ENCODE data around the gene SYNE1. TPM values are rescaled to one million over a fixed set of nuclear protein-coding genes. Genes with fewer than 3 reads are reported as not detected.

Gene SYNE1
- total RNA-seq, 1 donor from 2014 or later, result 31.3 TPM

DNA sequence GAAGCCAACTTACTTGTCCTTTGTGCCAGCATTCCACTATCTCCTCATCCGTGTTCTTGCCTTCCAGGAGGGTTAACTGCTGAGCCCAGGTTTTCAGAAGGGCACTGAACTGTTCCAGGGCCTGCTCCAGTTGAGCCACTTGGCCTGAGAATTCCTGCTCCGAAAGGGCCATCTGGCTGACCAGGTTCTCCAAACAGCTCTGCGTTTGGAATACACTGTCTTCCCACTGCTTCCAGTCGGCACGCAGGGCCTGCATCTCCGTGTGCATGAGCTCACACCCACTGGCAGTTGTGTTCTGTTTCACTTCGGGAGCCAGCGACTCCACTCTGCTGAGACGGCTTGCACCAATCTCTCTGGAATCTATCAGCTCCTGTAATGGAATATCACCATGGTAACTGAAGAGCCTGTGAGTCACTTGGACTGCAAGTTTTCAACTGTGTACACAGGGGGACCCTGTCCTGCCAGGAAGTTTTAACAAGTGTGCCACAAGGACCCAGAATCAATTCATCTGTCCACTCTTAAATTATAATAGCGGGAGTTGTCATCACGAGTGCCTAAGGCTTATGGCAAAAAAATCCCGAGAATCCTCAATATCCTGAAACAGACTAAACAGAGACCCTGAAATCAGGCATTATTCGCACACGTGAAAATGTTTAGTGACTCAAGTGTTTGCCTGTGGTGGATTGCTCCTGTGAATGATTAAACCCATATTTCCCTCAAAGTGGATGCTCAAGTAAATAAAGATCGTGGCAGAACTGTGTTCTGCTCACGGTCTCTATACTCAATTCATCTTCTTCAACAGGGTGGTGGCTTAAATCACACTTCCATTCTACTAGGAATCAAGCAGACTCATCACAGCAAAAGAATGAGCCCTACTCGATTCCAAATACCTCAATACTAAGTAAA, 255.9 kb downstream of the SYNE1 start:
- DNase-seq (ENCODE audit: low spot score), result no peak
- peak; percentile 84 for ATAC-seq

DNA sequence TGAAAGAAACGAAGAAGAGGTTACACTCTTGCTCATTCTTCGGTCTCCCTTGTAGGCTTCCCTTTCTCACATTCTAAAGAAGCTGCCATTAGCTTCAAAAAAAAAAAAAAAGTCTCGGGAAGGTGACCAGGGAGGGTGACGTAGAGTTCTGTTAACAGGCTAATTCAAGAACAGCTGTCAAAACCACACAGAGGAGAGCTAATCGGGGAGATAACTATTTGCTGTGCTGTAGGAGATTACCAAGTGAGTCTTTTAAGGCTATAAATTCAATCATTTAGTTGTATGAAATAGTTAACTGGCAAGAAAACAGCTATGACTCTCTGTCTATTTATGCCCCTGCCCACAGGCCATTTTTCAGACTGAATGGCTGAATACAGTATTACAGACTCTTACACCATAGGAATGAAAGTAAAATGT, 256.8 kb downstream of the SYNE1 start:
- DNase-seq (ENCODE audit: low spot score) (no peak), ATAC-seq (peak; percentile 33)

DNA sequence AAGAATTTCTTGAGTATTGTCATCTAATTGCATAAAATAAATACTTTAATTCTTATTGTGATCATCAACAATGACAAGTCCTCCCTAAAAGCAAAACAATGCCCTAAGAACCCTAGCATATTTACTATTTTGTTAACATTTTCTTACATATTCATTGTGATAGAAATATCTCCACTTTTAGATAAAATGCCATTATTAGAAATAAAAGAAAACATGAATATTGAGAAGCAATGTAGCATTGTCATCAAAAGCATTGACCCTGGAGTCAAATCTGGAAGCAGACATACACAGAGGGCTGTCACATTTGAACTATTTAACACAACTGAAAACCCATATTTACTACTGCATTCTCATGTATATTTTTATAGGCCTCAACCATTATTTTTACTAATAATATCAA, 257.7 kb downstream of the SYNE1 start:
- ATAC-seq, result no peak
- DNase-seq (ENCODE audit: low spot score), result no peak

DNA sequence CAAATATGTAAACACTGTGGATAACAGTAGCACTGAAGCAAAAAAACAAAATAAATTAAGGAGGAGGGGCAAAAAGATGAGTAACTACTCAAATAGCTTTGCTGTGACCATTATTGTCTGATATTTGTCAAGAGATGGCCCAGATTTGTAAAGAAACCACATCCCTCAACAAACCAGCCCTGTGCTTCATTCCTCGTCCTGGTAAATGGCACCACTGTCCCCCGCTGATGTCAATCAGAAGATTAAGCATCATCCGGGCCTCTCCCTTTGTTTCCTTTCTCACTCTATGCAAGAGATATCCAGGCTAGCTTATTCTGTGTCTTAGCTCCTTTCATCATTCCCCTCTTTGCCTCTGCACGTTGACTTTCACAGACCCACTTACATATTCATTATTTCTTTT, 259.0 kb downstream of the SYNE1 start:
- no peak for ATAC-seq

DNA sequence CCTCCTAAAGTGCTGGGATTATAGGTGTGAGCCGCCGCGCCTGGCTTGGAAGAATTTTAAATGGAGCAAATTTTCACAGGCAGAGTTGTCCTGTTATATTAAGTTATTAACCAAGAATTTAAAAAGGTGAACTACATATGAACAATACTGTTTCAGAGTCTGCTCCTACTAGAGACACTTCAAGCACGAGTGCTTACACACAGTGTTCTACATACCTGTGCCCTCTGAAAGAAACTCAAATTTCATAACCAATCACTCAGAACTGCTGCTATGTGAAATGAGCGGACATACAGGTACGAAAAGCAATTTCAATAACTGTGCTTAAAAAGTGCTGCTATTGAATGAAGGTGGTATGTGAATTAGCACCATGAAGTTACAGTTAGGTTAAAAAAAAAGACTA, 262.0 kb downstream of the SYNE1 start:
- no peak for ATAC-seq
- DNase-seq (ENCODE audit: low spot score), result no peak

More for the DNA sequence above, 259.0 kb downstream of the SYNE1 start:
- DNase-seq (ENCODE audit: low spot score), result no peak

DNA sequence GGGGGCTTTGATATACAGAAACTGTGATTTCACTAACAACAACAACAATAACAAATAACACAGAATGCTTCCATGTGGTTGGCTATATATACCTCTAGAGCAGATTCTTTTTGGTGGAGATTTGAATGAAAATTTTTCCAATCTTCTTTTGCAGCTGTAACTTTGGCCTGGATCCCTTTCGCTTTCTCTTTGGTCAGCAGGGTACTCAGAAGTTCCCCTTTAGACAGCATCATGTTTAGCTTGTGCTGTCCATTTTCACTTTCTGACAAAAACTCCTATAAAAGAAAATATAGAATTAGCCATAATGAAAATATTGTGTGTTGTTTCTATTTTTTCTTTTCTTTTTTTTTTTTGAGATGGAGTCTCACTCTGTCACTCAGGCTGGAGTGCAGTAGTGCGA, 264.2 kb downstream of the SYNE1 start:
- DNase-seq (ENCODE audit: low spot score), result no peak

DNA sequence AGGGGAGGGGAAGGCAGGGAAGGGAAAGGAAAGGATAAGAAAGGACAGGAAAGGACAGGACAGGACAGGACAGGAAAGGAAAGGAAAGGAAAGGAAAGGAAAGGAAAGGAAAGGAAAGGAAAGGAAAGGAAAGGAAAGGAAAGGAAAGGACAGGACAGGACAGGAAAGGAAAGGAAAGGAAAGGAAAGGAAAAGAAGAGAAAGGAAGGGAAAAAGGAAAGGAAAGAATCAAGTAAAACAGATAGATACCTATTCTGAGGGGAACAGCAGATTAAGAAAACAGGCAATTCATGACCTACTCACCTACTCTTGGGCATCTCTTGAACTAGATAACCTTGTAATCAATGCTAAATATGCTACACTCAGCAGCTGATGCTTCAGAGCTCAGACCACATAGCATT, 265.4 kb downstream of the SYNE1 start:
- ATAC-seq (no peak), DNase-seq (ENCODE audit: low spot score) (no peak)

More for the DNA sequence above, 264.2 kb downstream of the SYNE1 start:
- ATAC-seq, result no peak

DNA sequence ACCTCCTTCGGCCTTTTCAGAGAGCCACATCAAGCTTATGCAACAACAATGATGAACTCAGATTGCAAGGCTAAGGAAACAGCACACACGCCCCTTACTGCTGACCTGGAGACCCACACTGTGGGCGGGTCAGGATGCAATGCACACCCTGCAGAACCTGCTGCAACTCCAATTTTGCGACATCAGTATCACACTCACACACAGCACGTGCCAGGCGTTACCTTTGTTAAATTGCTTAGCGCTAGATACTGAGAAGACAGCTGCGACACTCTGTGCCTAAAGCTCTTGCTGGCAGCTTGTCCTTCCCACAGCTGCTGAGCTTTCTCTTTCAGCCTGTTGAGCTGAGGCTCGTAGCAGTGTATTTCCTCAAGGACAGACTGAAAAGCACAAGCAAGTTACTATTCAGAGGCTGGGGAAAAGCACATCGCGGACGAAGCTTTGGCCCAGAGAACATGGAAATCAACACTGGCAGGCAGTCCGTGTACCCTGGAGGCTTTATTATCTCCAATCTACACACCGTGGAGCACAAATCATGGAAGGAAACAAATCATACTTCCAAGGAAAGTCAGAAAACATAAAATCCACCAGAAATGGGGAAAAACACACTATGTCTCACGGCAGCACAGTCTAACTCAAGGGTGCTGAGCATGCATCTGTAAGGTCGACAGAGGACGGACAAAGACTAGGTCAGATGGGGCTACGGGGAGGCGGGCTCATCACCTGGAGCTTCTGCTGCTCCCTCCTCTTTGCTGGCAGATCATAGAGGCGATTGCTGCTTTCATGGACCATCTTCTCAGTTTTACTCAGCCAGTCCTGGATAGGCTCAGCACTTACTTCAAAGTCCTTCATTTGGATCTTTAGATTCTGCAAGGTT, 268.2 kb downstream of the SYNE1 start:
- ATAC-seq (no peak), DNase-seq (ENCODE audit: low spot score) (no peak)

DNA sequence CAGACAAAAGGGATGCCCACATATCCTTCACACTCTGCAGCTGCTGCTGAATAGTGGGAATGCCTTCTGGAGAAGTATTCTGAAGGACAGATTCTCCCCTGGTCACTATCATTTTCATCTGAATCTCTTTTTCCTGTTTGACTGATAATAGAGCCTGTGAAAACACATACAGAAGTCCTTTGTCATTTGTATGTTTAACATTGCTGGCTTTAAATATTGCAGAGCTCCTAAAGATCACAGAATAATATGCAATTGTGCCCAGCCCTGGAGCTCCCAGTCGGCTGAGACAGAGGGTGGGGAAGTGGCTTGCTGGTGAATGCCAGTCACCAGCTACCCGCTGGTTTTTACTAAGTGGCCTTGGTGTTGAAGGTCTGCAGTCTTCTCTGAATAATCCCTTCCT, 272.3 kb downstream of the SYNE1 start:
- DNase-seq (ENCODE audit: low spot score) (no peak), ATAC-seq (no peak)

DNA sequence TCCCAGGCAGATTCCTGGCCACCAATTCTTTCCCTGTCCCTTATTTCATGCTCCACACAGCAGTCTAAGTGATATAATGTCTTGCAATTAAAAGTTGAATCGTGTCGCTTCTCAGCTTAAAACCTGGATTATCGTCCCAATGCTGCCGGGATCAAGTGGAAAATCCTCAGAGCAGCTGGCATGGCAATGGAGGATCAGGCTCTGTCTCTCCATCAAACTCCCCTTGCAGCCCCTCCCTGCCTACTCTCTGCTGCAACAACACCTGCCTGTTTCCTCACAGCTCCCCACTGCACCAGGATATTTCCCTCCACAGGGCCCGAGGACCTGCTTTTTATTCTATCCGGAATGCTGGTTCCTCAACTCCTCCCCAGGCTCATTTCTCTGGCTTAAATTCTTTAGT, 277.1 kb downstream of the SYNE1 start:
- DNase-seq (ENCODE audit: low spot score) (no peak), ATAC-seq (no peak)

DNA sequence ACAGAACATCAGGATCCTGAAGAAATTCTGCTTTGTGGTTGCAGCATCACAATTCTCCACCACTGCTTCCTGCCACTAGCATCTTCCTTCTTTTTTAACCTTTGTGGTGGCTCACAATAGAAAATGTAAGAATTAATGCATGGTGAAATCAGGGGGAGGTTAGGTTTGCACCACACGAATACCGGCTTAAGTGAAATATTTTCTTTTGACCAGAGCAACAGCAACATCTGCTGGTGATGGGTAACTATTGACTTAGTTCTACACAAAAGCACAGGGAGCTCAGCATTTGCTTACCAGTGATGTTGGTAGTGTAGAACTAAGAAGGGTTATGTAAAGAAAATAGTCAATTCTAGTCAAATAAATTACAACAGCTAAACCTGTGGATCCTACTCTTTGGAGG, 280.5 kb downstream of the SYNE1 start:
- no peak for DNase-seq (ENCODE audit: low spot score)
- peak; percentile 94 for ATAC-seq

DNA sequence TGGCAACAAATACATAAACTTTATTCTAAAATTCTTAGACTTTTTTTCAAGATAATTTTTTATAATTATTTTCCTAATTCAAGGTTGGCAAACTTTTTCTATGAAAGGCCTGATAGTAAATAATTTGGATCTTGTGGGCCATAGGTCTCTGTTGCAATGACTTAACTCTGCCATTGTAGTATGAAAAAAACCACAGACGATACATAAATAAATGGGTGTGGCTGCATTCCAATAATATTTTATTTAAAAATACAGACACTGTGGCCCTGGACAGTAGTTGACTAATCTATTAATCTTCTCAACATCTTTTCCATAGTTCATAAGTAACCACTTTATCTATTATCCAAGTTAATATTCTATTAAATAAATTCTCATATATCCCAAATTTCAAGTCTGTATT, 281.1 kb downstream of the SYNE1 start:
- DNase-seq (ENCODE audit: low spot score) (no peak), ATAC-seq (no peak)

DNA sequence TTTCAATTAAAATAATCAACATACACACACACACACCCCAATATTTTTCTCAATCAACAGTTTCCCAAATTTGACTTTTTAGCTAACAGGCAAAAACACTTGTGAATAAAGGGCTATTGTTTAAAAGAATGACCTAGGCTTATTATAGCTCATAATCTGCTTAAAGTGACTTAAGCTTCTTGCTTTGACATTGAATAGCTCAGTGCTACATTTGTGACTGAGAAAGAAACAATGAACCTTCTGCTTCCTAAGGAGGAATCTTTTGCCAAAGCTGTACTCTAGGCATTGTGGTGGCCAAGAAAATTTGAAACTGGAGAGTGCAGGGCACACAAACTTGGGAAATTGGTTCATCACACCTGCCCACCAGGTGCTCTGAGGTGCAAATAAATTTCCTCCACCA, 282.0 kb downstream of the SYNE1 start:
- DNase-seq (ENCODE audit: low spot score), result no peak
- ATAC-seq, result no peak

DNA sequence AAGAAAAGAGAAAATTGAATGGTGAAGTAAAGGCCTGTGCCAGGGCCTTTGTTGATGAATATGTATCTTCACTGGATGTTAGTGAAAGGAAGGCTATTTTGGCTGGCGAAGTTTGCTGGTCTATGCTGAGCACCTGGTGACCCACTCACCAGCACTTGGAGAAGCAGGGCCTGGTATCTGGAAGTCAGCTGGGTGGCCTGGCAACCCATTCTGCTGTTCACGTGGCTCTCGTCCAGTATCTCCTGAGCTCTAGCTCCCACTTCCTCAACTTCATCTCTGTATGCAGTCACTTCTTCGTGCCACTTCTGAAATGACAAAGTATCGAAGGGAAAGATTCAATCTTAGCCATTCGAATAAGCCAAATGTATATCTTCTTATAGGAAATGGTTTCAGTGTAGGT, 283.7 kb downstream of the SYNE1 start:
- DNase-seq (ENCODE audit: low spot score) (no peak), ATAC-seq (no peak)

DNA sequence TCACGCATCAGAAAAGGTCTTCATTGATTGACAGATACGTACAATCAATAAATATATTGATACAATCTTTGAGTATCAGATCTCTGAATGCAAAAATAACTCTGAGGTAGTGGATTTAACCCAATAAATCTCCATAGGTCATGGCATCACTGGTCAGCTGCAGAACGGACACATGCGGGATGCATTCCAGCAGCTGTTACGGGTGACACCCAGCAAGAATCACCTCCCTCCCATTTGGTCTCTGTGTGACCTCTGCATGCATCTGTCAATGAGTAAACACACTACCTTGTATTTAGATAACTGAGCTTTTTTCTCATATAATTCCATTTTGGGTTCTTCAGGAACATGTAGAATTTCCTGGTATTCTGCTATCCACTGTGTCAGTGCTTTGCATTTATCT, 285.4 kb downstream of the SYNE1 start:
- ATAC-seq (no peak), DNase-seq (ENCODE audit: low spot score) (no peak)

DNA sequence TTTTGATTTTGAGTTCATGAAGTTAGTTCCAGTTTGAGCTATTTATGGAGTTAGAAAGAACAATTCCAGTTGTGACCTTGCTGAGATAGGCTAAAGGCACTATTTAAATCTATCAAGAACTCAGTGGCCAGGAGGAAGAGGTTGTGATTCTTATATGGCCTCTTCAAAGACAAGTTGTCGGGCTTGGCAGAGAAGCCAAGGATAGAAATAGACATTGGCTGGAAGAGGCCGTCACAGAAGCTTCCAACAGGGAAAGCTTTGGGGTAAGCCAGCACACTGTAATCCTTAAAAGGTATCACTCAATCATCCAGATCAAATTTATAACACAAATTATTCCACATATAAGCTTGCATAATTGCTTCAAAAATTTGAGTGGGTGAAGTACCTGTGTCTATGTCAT, 286.1 kb downstream of the SYNE1 start:
- DNase-seq (ENCODE audit: low spot score), result no peak

DNA sequence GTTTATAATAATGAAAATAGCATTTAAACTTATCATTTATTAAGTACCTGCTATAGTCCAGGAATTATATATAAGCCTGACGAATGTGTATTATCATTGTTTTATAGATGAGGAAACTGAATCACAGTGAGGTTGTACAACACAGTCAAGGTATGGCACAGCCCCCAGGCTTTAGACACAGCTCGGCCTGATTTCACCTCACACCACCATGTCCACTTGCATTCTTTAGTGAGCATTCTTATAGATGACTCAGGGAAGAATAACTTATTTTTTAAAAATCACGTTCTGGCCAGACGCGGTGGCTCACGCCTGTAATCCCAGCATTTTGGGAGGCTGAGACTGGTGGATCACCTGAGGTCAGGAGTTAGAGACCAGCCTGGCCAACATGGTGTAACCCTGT, 289.0 kb downstream of the SYNE1 start:
- ATAC-seq (no peak), DNase-seq (ENCODE audit: low spot score) (no peak)

More for the DNA sequence above, 286.1 kb downstream of the SYNE1 start:
- ATAC-seq, result no peak

DNA sequence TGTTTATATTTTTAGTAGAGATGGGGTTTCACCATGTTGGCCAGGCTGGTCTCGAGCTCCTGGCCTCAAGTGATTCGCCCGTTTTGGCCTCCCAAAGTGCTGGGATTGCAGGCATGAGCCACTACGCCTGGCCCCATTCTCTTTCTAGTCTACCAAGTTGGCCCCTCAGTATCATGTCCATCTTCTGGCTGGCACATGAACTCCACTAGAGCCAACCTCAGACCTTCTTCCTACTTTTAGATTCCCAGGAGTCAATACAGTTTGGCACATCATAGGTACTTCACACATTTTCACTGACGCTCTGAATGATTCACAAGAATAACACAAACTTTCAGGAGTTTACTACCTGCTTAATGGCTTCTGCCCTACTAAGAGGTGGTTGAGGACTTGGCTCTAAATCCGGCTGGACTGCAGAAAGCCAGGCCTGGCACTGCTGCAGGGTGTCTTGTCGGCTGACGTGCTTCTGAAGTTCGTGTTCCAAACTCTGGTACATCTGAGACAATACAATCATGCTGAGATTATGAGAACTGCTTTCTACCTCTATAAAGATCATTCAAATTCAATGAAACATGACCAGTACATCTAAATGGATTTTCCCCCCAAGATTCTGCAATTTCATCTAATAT, 293.3 kb downstream of the SYNE1 start:
- no peak for DNase-seq (ENCODE audit: low spot score)
- ATAC-seq, result no peak

DNA sequence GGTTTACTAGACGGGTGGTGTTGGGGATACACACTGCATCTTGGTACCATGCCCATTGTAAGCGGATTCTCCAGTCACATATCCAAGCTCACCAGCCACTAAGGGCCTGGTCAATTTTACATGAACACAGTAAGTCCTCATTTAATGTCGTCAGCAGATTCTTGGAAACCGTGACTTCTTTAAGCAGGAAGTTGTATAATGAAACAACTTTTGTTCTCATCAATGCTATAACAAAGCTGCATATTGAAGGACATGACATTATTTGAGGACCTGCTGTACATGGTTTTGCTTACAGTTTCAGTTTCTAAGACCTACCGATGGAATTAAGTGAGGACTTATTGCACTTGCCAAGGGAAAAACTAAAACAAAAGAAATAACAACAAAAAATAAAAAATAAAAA, 295.6 kb downstream of the SYNE1 start:
- ATAC-seq (no peak), DNase-seq (ENCODE audit: low spot score) (no peak)

DNA sequence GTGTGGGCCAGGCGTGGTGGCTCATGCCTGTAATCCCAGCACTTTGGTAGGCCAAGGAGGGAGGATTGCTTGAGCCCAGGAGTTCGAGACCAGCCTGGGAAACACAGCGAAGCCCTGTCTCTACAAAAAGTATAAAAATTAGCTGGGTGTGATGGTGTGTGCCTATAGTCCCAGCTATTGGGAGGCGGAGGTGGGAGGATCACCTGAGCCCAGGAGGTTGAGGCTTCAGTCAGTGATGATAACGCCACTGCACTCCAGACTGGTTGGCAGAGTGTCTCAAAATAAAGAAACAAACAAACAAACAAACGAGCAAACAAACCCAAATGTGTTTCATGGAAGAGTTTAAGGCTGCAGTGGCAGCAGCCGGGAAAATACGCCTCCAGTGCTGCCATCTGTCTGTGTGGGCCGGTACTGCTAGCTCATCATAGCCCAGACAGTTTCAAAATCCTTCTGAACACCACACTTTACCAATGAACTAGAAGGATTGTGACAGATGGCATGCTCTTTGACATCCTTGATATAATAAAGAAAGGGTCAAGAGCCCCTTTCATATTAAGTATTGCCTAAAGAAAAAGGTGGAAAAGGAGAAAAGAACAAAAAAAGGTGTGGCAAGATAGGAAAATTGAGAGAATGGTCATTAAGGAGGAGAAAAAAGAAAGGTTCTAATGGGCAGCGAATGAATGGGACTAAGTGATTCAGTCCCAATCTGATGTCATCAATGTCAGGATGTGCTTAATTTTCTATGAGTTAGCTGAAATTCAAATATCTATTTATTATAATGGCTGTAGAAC, 298.6 kb downstream of the SYNE1 start:
- ATAC-seq, result peak; percentile 100
- DNase-seq (ENCODE audit: low spot score), result peak; percentile 64

DNA sequence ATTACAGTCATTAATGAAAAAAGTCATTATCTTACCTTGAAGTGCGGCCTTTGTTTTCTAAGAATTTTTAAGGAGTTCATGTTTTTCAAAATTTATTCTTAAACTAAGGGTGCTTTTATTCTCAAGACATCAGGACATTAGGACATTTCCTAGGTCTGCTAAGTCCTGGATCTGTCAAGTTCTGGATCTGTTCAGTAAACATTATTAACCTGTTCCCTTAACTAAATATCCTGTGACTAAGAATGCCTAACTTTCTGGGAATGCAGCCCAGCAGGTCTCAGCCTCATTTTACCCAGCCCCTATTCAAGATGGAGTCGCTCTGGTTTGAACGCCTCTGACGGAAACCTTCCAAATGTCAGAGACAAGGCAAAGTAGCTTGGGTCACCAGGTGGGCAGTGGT, 302.6 kb downstream of the SYNE1 start:
- DNase-seq (ENCODE audit: low spot score) (no peak), ATAC-seq (no peak)
